Progenitor cell of endocrine pancreas (in vitro differentiated cells): ENCODE data around the gene PRKAB2. TPM values are rescaled to one million over a fixed set of nuclear protein-coding genes. Genes with fewer than 3 reads are reported as not detected.
A peak's percentile ranks its signal among the peaks of the same experiment; 100 is the strongest.

Source experiments
- DNase-seq: peaks from one replicate; pipeline ENCODE4 v3.0.0; 2021; ENCODE audit warnings: low spot score; ENCODE audit not compliant: unreplicated experiment
- H3K27ac Mint-ChIP-seq: 2 replicates; pipeline ENCODE4 v1.8.0; 2021; ENCODE audit warnings: mild to moderate bottlenecking, moderate library complexity, mixed read lengths
- H3K27me3 Mint-ChIP-seq: 2 replicates; pipeline ENCODE4 v1.8.0; 2021; ENCODE audit warnings: mixed read lengths
- H3K36me3 Mint-ChIP-seq: 2 replicates; pipeline ENCODE4 v1.8.0; 2022; ENCODE audit warnings: mixed read lengths; ENCODE audit not compliant: insufficient read depth
- H3K4me1 Mint-ChIP-seq: 2 replicates; pipeline ENCODE4 v1.8.0; 2021; ENCODE audit warnings: low read depth, mixed read lengths
- H3K4me3 Mint-ChIP-seq: 2 replicates; pipeline ENCODE4 v1.8.0; 2021; ENCODE audit warnings: low read depth, mild to moderate bottlenecking, moderate library complexity, mixed read lengths
- H3K9me3 Mint-ChIP-seq: 2 replicates; pipeline ENCODE4 v1.8.0; 2021; ENCODE audit warnings: low read depth, mixed read lengths
- long read RNA-seq: library from polyadenylated mRNA; unstranded; transcript quantifications from one replicate; pipeline ENCODE4 v2.0.0, GENCODE V29; 2020
- total RNA-seq: library from RNA; stranded (reverse); gene quantifications from 2 replicates; pipeline ENCODE4 v1.2.1, GENCODE V29; 2021
- TF ChIP-seq, protein P1 (sequence below): fragments of 200-600 bp; sonication (generic); IDR thresholded peaks from one replicate; pipeline ENCODE4 v1.5.0; 2021; ENCODE audit warnings: antibody characterized with exemption, mild to moderate bottlenecking; ENCODE audit not compliant: unreplicated experiment

PRKAB2 gene, protein sequence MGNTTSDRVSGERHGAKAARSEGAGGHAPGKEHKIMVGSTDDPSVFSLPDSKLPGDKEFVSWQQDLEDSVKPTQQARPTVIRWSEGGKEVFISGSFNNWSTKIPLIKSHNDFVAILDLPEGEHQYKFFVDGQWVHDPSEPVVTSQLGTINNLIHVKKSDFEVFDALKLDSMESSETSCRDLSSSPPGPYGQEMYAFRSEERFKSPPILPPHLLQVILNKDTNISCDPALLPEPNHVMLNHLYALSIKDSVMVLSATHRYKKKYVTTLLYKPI
- total RNA-seq, result 24.4 and 26.0 TPM in 2 replicates
- long read RNA-seq, full-length matches to known transcripts, result 4 of 32 reads
- long read RNA-seq, partial matches to known transcripts, result 5 of 32 reads
- long read RNA-seq, other reads (novel, unspliced or antisense), result 23 of 32 reads

DNA sequence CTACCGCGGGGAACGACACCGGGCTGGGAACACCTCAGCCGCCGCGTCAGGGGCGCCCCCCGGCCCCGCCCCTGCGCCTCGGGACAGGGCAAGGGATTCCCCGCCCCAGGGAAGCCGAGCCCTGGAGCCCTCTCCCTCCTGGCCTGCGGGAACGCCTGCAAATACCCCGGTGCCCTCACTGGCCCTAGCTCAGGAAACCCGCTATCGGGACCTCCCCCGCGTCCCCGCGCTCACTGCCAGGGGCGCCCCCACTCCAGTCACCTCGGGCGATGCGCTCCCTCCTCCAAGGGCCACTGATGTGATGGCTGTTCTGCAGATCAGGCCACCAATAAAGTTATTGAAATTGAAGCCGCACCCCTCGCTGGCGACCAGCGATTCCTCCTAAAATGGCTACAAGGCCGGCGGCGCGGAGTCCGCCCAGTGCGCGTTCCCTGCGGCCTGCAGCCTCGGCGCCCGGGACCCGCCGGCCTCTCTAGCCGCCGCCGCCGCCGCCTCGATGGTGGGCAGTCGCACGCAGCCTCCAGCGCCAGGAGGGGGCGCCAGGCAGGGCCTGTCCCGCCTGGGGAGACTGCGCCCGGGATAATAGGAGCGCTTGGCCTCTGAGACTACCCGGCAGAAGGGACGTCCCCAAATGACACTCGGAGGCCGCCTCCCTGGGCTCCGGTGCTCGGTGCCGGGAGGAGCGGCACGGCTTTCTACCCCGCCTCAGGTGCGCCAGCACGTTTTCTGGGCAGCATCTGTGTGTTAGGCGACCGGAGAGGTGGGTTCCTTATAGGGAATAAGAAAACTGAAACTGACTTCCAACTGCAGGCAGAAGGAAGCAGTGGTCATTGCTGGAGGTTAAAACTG lies at the start of gene PRKAB2:
TSS of gene PRKAB2 (minus strand) at position 303 of the 849 bp plus-strand sequence. CDS start 326 bp downstream, outside the sequence.
- Mint-ChIP-seq H3K36me3 (peaks cover 13% of the 10 kb centered on the region), H3K4me3 (peak within 1 kb of the TSS; percentile 98)

DNA sequence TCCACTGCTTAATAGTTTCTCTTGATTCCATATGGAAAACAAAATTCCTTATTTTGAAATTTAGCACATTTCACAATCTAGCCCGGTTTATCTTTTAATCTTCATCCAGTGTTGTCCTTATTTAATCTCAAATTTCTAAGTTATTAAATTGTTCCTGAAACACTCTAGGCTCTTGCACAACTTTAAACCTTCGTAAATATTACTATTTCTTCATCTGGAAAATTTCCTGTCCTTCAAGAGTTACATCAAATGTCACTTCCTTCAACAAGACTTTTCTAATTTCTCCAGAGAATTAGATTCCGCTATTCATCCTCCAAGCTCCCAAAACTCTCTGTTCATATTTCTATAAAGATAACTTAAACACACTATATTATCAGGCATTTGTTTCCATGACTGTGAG lies 46.3 kb upstream of the PRKAB2 start:
- Mint-ChIP-seq H3K9me3 (no peaks in the 10 kb centered on the region), H3K27me3 (peaks cover 1% of the 10 kb centered on the region), H3K27ac (no peak overlapping the region), H3K4me1 (peaks cover 24% of the 10 kb centered on the region), H3K36me3 (no peaks in the 10 kb centered on the region), H3K4me3 (no peak overlapping the region)
- DNase-seq, result no peak
- TF ChIP-seq, protein P1, sequence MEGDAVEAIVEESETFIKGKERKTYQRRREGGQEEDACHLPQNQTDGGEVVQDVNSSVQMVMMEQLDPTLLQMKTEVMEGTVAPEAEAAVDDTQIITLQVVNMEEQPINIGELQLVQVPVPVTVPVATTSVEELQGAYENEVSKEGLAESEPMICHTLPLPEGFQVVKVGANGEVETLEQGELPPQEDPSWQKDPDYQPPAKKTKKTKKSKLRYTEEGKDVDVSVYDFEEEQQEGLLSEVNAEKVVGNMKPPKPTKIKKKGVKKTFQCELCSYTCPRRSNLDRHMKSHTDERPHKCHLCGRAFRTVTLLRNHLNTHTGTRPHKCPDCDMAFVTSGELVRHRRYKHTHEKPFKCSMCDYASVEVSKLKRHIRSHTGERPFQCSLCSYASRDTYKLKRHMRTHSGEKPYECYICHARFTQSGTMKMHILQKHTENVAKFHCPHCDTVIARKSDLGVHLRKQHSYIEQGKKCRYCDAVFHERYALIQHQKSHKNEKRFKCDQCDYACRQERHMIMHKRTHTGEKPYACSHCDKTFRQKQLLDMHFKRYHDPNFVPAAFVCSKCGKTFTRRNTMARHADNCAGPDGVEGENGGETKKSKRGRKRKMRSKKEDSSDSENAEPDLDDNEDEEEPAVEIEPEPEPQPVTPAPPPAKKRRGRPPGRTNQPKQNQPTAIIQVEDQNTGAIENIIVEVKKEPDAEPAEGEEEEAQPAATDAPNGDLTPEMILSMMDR, result no peak

More for the DNA sequence above, at the start of gene PRKAB2:
- Mint-ChIP-seq H3K27ac (peak within 1 kb of the TSS; percentile 99), H3K4me1 (peaks cover 43% of the 10 kb centered on the region), H3K9me3 (peaks cover 3% of the 10 kb centered on the region), H3K27me3 (no peaks in the 10 kb centered on the region)
- TF ChIP-seq, protein P1, result peak; percentile 97
- DNase-seq, result peak; percentile 95

DNA sequence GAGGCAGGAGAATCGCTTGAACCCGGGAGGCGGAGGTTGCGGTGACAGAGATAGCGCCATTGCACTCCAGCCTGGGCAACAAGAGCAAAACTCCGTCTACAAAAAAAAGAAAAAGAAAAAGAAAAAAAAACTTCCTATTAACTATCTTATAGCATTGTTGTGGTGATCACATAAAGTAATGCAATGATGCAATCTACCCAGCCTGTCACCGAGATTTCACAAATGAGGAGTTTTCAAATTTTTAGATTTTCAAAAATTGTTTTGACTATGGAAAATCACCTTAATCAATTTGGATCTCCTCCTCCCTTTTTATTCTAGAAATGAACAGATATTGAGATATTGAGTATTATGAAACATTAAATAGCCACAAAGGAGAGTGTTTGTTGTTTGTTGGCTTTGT lies 44.9 kb upstream of the PRKAB2 start:
- Mint-ChIP-seq H3K9me3 (no peaks in the 10 kb centered on the region), H3K27ac (no peak overlapping the region), H3K4me3 (no peak overlapping the region), H3K4me1 (peaks cover 36% of the 10 kb centered on the region), H3K27me3 (no peaks in the 10 kb centered on the region), H3K36me3 (no peaks in the 10 kb centered on the region)
- no peak for DNase-seq
- TF ChIP-seq, protein P1, result no peak

DNA sequence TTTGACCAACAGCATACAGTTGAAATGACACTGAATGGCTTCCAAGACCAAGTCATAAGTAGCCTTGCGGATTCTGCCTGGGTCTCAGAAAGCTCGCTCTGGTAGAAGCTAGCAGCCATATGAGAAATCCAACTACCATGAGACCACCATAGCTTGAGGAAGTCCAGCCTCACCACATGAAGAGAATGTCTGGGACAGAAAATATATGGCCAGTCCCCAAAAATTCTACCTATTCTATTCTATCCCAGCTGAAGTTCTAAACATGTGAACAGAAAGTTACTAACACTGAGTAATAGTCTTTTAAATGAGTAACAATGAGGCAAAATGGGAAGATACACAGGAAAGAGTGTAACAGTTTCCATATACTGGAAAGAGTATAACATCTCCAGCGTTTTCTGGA lies 43.9 kb upstream of the PRKAB2 start:
- Mint-ChIP-seq H3K27ac (no peak overlapping the region), H3K36me3 (no peaks in the 10 kb centered on the region), H3K4me3 (no peak overlapping the region), H3K9me3 (no peaks in the 10 kb centered on the region), H3K27me3 (no peaks in the 10 kb centered on the region), H3K4me1 (peaks cover 44% of the 10 kb centered on the region)
- TF ChIP-seq, protein P1, result no peak
- no peak for DNase-seq

DNA sequence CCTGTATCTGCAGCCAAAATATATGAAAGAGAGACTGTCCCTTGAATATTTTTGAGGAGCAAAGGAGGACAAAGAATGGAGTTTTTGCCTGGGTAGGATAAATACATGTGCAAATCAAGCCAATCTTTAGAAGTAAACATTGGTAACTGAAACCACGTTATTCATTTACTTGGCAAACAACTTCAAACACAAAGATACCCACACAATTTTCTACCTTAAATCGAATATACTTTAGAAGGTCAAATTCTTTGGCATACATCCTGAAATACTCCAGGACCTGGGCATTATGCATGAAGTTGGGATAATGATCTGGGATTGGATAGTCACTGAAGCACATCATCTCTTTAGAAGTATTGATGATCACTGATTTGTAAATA lies 43.3 kb upstream of the PRKAB2 start:
- Mint-ChIP-seq H3K4me3 (peak overlapping the region; percentile 6), H3K4me1 (peaks cover 47% of the 10 kb centered on the region), H3K27ac (peak overlapping the region; percentile 68), H3K27me3 (no peaks in the 10 kb centered on the region), H3K36me3 (no peaks in the 10 kb centered on the region), H3K9me3 (no peaks in the 10 kb centered on the region)
- no peak for DNase-seq
- TF ChIP-seq, protein P1, result no peak
